HG03280 (cell line): Measurements from ENCODE around the gene MAGEC3.
"Not testable (repeated sequence)": the region's sequence is repeated elsewhere in the genome, so short reads cannot be mapped to it uniquely, and the experiment has no call there.

ENCODE experiments used
- ATAC-seq: cut with Tn5 transposase; IDR thresholded peaks from one replicate; pipeline ENCODE4 v1.9.1; 2021; ENCODE audit warnings: mild to moderate bottlenecking, moderate library complexity; ENCODE audit not compliant: unreplicated experiment

MAGEC3 gene

GRCh38 chrX:141838016-141838415, at the start of gene MAGEC3:
Gene MAGEC3 (plus strand): TSS chrX:141838316. CDS start chrX:141838316, 0 bp downstream.
- ATAC-seq, result no peak

GRCh38 chrX:141791856-141792255, 46.3 kb upstream of the MAGEC3 start:
- ATAC-seq, result no peak

GRCh38 chrX:141811438-141811837, 26.7 kb upstream of the MAGEC3 start:
- no peak for ATAC-seq

GRCh38 chrX:141814213-141814857, 23.8 kb upstream of the MAGEC3 start:
- no peak for ATAC-seq

- ATAC-seq, result no peak
These were observed 22.2 kb upstream of the MAGEC3 start for GRCh38 chrX:141815904-141816303.

GRCh38 chrX:141832247-141832646, 5.9 kb upstream of the MAGEC3 start:
- ATAC-seq, result no peak

- ATAC-seq, result no peak
These were observed 1.7 kb downstream of the MAGEC3 start for GRCh38 chrX:141839856-141840255.

- no peak for ATAC-seq
These were observed 19.4 kb downstream of the MAGEC3 start for GRCh38 chrX:141857479-141857878.

- ATAC-seq, result no peak
These were observed 41.5 kb downstream of the MAGEC3 start for GRCh38 chrX:141879616-141880015.

- ATAC-seq, result not testable (repeated sequence)
These were observed 50.7 kb downstream of the MAGEC3 start for GRCh38 chrX:141888811-141889210.

- no peak for ATAC-seq
These were observed 56.6 kb downstream of the MAGEC3 start for GRCh38 chrX:141894733-141895132.

- ATAC-seq, result no peak
These were observed 59.6 kb downstream of the MAGEC3 start for GRCh38 chrX:141897690-141898089.

- ATAC-seq, result no peak
These were observed 64.2 kb downstream of the MAGEC3 start for GRCh38 chrX:141902366-141902765.

GRCh38 chrX:141903400-141904155, 65.5 kb downstream of the MAGEC3 start, which contains the start of gene MAGEC1:
Gene MAGEC1 (plus strand): TSS chrX:141903894. CDS start chrX:141905073, 1,179 bp downstream.
- ATAC-seq, result no peak

- ATAC-seq, result no peak
These were observed 66.1 kb downstream of the MAGEC3 start for GRCh38 chrX:141904262-141904661.

GRCh38 chrX:141917801-141918200, 79.7 kb downstream of the MAGEC3 start:
- ATAC-seq, result no peak

- ATAC-seq, result no peak
These were observed 86.2 kb downstream of the MAGEC3 start for GRCh38 chrX:141924293-141924692.

- no peak for ATAC-seq
These were observed 90.3 kb downstream of the MAGEC3 start for GRCh38 chrX:141928432-141928831.

- ATAC-seq, result no peak
These were observed 96.0 kb downstream of the MAGEC3 start for GRCh38 chrX:141934059-141934641.

GRCh38 chrX:141935645-141936044, 97.5 kb downstream of the MAGEC3 start:
- ATAC-seq, result no peak

- no peak for ATAC-seq
These were observed 98.0 kb downstream of the MAGEC3 start for GRCh38 chrX:141936080-141936479.

- no peak for ATAC-seq
These were observed 103.1 kb downstream of the MAGEC3 start for GRCh38 chrX:141941234-141941633.
